HEK293T (cell line): ENCODE data around the gene TNKS2.

Experiments
- CTCF ChIA-PET: fragments of 350-600 bp; formaldehyde crosslinking; extraction: SDS; loops from one replicate; lab custom pipeline; 2021; ENCODE audit warnings: antibody characterized with exemption, inconsistent platforms; lab: Yijun Ruan, JAX
- POLR2A ChIA-PET: fragments of 350-600 bp; formaldehyde crosslinking; extraction: SDS; loops from one replicate; lab custom pipeline; 2020; ENCODE audit warnings: antibody characterized with exemption, inconsistent platforms; lab: Yijun Ruan, JAX
- DNase-seq: peaks from one replicate; pipeline ENCODE4 v3.0.0; 2012; ENCODE audit warnings: mixed read lengths; ENCODE audit errors: extremely low spot score
- ELF4 ChIP-seq: fragments of 450-650 bp; IDR thresholded peaks from 2 replicates; pipeline ENCODE4 v1.6.1; 2017; ENCODE audit warnings: antibody characterized with exemption
- FOXM1 ChIP-seq: fragments of 450-650 bp; IDR thresholded peaks from 2 replicates; pipeline ENCODE4 v1.6.1; 2017; ENCODE audit warnings: mild to moderate bottlenecking, borderline replicate concordance
- PKNOX1 ChIP-seq: fragments of 450-650 bp; IDR thresholded peaks from 2 replicates; pipeline ENCODE4 v1.6.1; 2016

The TNKS2 gene

GRCh38 chr10:91910467-91910866, 112.2 kb downstream of the TNKS2 start:
- ChIA-PET POLR2A (interaction anchor here (0.6 to 0.8 kb wide), 2 partner anchors 13 to 36 kb away, joined by 3 to 4 read pairs; partner anchors contain the start of gene BTAF1), CTCF (interaction anchor here (0.9 kb wide), 1 partner anchor 54 kb away, joined by 3 read pairs; no protein-coding TSS in a partner anchor)
- DNase-seq: no peak

More at GRCh38 chr10:91910467-91910866, 112.2 kb downstream of the TNKS2 start:
- TF ChIP-seq FOXM1 (no peak), ELF4 (no peak), PKNOX1 (no peak)
